Mesodermal cell (in vitro differentiated cells): ENCODE measurements around the gene ID2.

Experiments used
- H3K27ac ChIP-seq: 2 replicates; pipeline ENCODE4 v1.7.0; 2013; ENCODE audit warnings: mild to moderate bottlenecking, low read depth, low read length, moderate library complexity; ENCODE audit not compliant: severe bottlenecking
- H3K36me3 ChIP-seq: 2 replicates; pipeline ENCODE4 v1.7.1; 2013; ENCODE audit warnings: mild to moderate bottlenecking, low read length, moderate library complexity; ENCODE audit not compliant: control insufficient read depth, insufficient read depth
- H3K4me1 ChIP-seq: one replicate; pipeline ENCODE4 v1.7.1; 2013; ENCODE audit warnings: mild to moderate bottlenecking, low read length; ENCODE audit not compliant: insufficient read depth, control insufficient read depth, poor library complexity, severe bottlenecking
- H3K4me3 ChIP-seq: 2 replicates; pipeline ENCODE4 v1.7.0; 2013; ENCODE audit warnings: low read length, control low read depth, mild to moderate bottlenecking; ENCODE audit not compliant: insufficient read depth, poor library complexity, severe bottlenecking; ENCODE audit errors: extremely low read depth
- H3K9me3 ChIP-seq: 2 replicates; pipeline ENCODE4 v1.7.1; 2013; ENCODE audit warnings: mild to moderate bottlenecking, low read length, moderate library complexity; ENCODE audit not compliant: control insufficient read depth
- WGBS, 2 experiments: methylation state at CpG; one replicate each; pipeline ENCODE4 v1.1.5; 2013; ENCODE audit warnings: missing lambda C conversion rate in 2 of 2; ENCODE audit not compliant: insufficient coverage in 2 of 2; 5-methylcytosine and 5-hydroxymethylcytosine counted together

ID2 gene

GRCh38 chr2:8670580-8670979 is 11.3 kb upstream of the ID2 start:
- H3K27ac ChIP-seq = no peak overlapping the region
- H3K36me3 ChIP-seq = no peaks in the 10 kb centered on the region
- H3K4me1 ChIP-seq = peaks cover 4% of the 10 kb centered on the region
- WGBS, 2 experiments = 74 to 98% methylated on average over 3 to 6 of the region's 7 CpGs
- peaks cover 34% of the 10 kb centered on the region for H3K9me3 ChIP-seq
- H3K4me3 ChIP-seq = no peak overlapping the region

- peaks cover 10% of the 10 kb centered on the region for H3K4me1 ChIP-seq
- H3K27ac ChIP-seq = no peak overlapping the region
- WGBS, 2 experiments = 90 to 93% methylated on average over 5 to 6 of the region's 8 CpGs
- no peaks in the 10 kb centered on the region for H3K36me3 ChIP-seq
- H3K4me3 ChIP-seq = no peak overlapping the region
- H3K9me3 ChIP-seq = peaks cover 34% of the 10 kb centered on the region
These were observed 10.7 kb upstream of the ID2 start for GRCh38 chr2:8671176-8671575.

GRCh38 chr2:8671802-8672201 is 10.1 kb upstream of the ID2 start:
- 92% methylated on average over 2 of the region's 3 CpGs for WGBS, 2 experiments
- Histone ChIP-seq H3K36me3 (no peaks in the 10 kb centered on the region), H3K4me1 (peaks cover 16% of the 10 kb centered on the region), H3K27ac (no peak overlapping the region), H3K9me3 (peaks cover 34% of the 10 kb centered on the region), H3K4me3 (no peak overlapping the region)

- Histone ChIP-seq H3K36me3 (no peaks in the 10 kb centered on the region), H3K27ac (no peak overlapping the region), H3K9me3 (peaks cover 31% of the 10 kb centered on the region), H3K4me3 (no peak overlapping the region), H3K4me1 (peaks cover 22% of the 10 kb centered on the region)
- 85 to 100% methylated on average over 2 of the region's 3 CpGs for WGBS, 2 experiments
These were observed 8.9 kb upstream of the ID2 start for GRCh38 chr2:8672940-8673339.

GRCh38 chr2:8673381-8673780 is 8.5 kb upstream of the ID2 start:
- H3K36me3 ChIP-seq = no peaks in the 10 kb centered on the region
- no peak overlapping the region for H3K4me3 ChIP-seq
- no peak overlapping the region for H3K27ac ChIP-seq
- peaks cover 28% of the 10 kb centered on the region for H3K9me3 ChIP-seq
- WGBS, 2 experiments = 100% methylated on average over 2 to 3 of the region's 3 CpGs
- H3K4me1 ChIP-seq = peaks cover 22% of the 10 kb centered on the region

GRCh38 chr2:8674420-8675009 is 7.3 kb upstream of the ID2 start:
- H3K36me3 ChIP-seq = no peaks in the 10 kb centered on the region
- no peak overlapping the region for H3K27ac ChIP-seq
- peaks cover 20% of the 10 kb centered on the region for H3K4me1 ChIP-seq
- 95 to 96% methylated on average over 6 to 7 of the region's 8 CpGs for WGBS, 2 experiments
- H3K4me3 ChIP-seq = no peak overlapping the region
- H3K9me3 ChIP-seq = peaks cover 28% of the 10 kb centered on the region

GRCh38 chr2:8675543-8675942 is 6.3 kb upstream of the ID2 start:
- Histone ChIP-seq H3K4me3 (no peak overlapping the region), H3K4me1 (peaks cover 26% of the 10 kb centered on the region), H3K36me3 (no peaks in the 10 kb centered on the region), H3K27ac (no peak overlapping the region), H3K9me3 (peaks cover 28% of the 10 kb centered on the region)
- WGBS, 2 experiments = 85 to 93% methylated on average over 5 of the region's 5 CpGs

GRCh38 chr2:8676191-8676920 is 5.5 kb upstream of the ID2 start:
- WGBS, 2 experiments = 51 to 55% methylated on average over 48 to 51 of the region's 51 CpGs

GRCh38 chr2:8676921-8677645 is 4.8 kb upstream of the ID2 start:
- Histone ChIP-seq H3K27ac (peak overlapping the region; percentile 98), H3K4me3 (peak overlapping the region; percentile 32), H3K4me1 (peaks cover 32% of the 10 kb centered on the region), H3K9me3 (peaks cover 28% of the 10 kb centered on the region), H3K36me3 (no peaks in the 10 kb centered on the region)
- 25 to 53% methylated on average over 29 to 30 of the region's 35 CpGs for WGBS, 2 experiments

More at GRCh38 chr2:8676191-8676920, 5.5 kb upstream of the ID2 start:
- peaks cover 28% of the 10 kb centered on the region for H3K9me3 ChIP-seq
- peak overlapping the region; percentile 32 for H3K4me3 ChIP-seq
- peak overlapping the region; percentile 98 for H3K27ac ChIP-seq
- H3K36me3 ChIP-seq = no peaks in the 10 kb centered on the region
- peaks cover 32% of the 10 kb centered on the region for H3K4me1 ChIP-seq

- H3K9me3 ChIP-seq = peaks cover 27% of the 10 kb centered on the region
- H3K4me1 ChIP-seq = peaks cover 32% of the 10 kb centered on the region
- H3K4me3 ChIP-seq = peak overlapping the region; percentile 32
- peak overlapping the region; percentile 98 for H3K27ac ChIP-seq
- WGBS, 2 experiments = 0 to 1% methylated on average over 33 to 40 of the region's 41 CpGs
- H3K36me3 ChIP-seq = peaks cover 6% of the 10 kb centered on the region
These were observed 3.9 kb upstream of the ID2 start for GRCh38 chr2:8677646-8678592.
